NT2/D1 (cell line): Measurements from ENCODE around the gene GRK5.

Experiments
- SUZ12 ChIP-seq: IDR thresholded peaks from 2 replicates; pipeline ENCODE4 v1.6.1; 2011; ENCODE audit not compliant: insufficient read length, insufficient read depth; ENCODE audit errors: extremely low read depth
- YY1 ChIP-seq: IDR thresholded peaks from 2 replicates; pipeline ENCODE4 v1.6.1; 2011; ENCODE audit not compliant: insufficient read length, insufficient read depth
- ZNF274 ChIP-seq: IDR thresholded peaks from 2 replicates; pipeline ENCODE4 v1.6.1; 2011; ENCODE audit warnings: mild to moderate bottlenecking, low read depth, low read length

- TF ChIP-seq ZNF274 (no peak), SUZ12 (no peak), YY1 (no peak)
These were observed 218.5 kb downstream of the GRK5 start for GRCh38 chr10:119425881-119426170.
